KMS-11 (cell line): Measurements from ENCODE around the gene P2RY2.

Source experiments
- H2AFZ ChIP-seq: fragments of 200-600 bp; sonication (generic); 2 replicates; pipeline ENCODE4 v1.6.1; 2016; ENCODE audit warnings: antibody characterized with exemption, mixed run types, low read depth
- H3K27ac ChIP-seq: fragments of 200-600 bp; sonication (generic); 2 replicates; pipeline ENCODE4 v1.6.1; 2016; ENCODE audit warnings: mild to moderate bottlenecking, mixed run types
- H3K27me3 ChIP-seq: fragments of 200-600 bp; sonication (generic); 2 replicates; pipeline ENCODE4 v1.6.1; 2017; ENCODE audit warnings: mild to moderate bottlenecking, low read depth, mixed run types, moderate library complexity; ENCODE audit not compliant: insufficient read depth
- H3K36me3 ChIP-seq: fragments of 200-600 bp; sonication (generic); 2 replicates; pipeline ENCODE4 v1.6.1; 2017; ENCODE audit warnings: mild to moderate bottlenecking, mixed run types; ENCODE audit not compliant: insufficient read depth
- H3K4me1 ChIP-seq: fragments of 200-600 bp; sonication (generic); 2 replicates; pipeline ENCODE4 v1.6.1; 2016; ENCODE audit warnings: mild to moderate bottlenecking, low read depth, mixed run types; ENCODE audit not compliant: poor library complexity, severe bottlenecking
- H3K4me2 ChIP-seq: fragments of 200-600 bp; sonication (generic); 2 replicates; pipeline ENCODE4 v1.7.0; 2016; ENCODE audit warnings: mild to moderate bottlenecking, mixed run types
- H3K4me3 ChIP-seq: fragments of 200-600 bp; sonication (generic); IDR thresholded peaks from 2 replicates; pipeline ENCODE4 v1.6.1; 2017; ENCODE audit warnings: low read depth, low read length, mixed read lengths; ENCODE audit not compliant: insufficient read depth
- H3K79me2 ChIP-seq: fragments of 200-600 bp; sonication (generic); 2 replicates; pipeline ENCODE4 v1.6.1; 2016; ENCODE audit warnings: low read depth, mixed run types; ENCODE audit not compliant: insufficient read depth
- H3K9ac ChIP-seq: fragments of 200-600 bp; sonication (generic); 2 replicates; pipeline ENCODE4 v1.6.1; 2016; ENCODE audit warnings: mild to moderate bottlenecking, mixed run types
- H4K20me1 ChIP-seq: fragments of 200-600 bp; sonication (generic); 2 replicates; pipeline ENCODE4 v1.6.1; 2016; ENCODE audit warnings: mild to moderate bottlenecking, mixed run types; ENCODE audit not compliant: insufficient read depth
- TF ChIP-seq, protein P1 (sequence below): fragments of 200-600 bp; sonication (generic); conservative IDR thresholded peaks from 2 replicates; pipeline ENCODE4 v1.6.1; 2017; ENCODE audit warnings: low read depth, mild to moderate bottlenecking, antibody characterized with exemption, low read length, moderate library complexity, mixed read lengths

Gene P2RY2

DNA sequence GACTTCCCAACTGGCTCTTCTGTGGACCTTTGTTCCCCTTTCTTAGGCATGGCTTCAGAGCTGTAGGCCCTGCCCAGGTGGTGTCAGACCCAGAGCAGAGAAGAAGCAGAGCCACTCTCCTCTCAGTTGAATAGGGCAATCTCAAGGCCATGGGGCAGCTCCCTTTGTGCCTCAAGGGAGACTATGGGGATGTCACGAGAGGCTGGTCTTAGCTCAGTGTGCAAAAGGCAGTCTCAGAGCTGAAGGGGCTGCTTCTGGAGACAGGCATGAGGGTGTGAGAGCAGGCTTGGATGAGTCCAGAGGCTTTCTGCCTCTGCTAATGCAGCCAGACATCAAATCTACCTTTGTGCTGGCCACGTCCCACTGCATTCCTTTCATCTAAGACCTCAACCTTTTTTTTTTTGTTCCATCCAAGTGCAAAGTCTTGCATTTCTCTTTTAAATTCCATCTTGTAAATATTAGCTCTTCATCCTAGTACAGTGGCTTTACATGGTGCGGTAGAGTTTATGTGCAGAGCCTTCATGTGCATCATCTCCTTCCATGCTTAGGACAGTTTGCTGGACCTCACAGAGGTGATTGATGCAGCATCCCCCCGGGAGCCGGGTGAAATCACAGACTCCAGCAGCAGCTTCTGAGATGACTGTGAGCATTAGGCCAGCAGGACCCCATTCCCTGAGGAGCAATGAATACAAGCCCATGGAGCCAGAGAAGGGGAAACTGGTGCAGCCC is 41.8 kb upstream of the P2RY2 start:
- Histone ChIP-seq H3K4me3 (no peak overlapping the region), H3K27ac (no peak overlapping the region), H4K20me1 (no peaks in the 10 kb centered on the region), H3K79me2 (no peaks in the 10 kb centered on the region), H3K27me3 (no peaks in the 10 kb centered on the region), H2AFZ (no peak overlapping the region), H3K36me3 (no peaks in the 10 kb centered on the region), H3K4me2 (no peak overlapping the region), H3K4me1 (peaks cover 14% of the 10 kb centered on the region), H3K9ac (no peak overlapping the region)
- TF ChIP-seq, protein P1, sequence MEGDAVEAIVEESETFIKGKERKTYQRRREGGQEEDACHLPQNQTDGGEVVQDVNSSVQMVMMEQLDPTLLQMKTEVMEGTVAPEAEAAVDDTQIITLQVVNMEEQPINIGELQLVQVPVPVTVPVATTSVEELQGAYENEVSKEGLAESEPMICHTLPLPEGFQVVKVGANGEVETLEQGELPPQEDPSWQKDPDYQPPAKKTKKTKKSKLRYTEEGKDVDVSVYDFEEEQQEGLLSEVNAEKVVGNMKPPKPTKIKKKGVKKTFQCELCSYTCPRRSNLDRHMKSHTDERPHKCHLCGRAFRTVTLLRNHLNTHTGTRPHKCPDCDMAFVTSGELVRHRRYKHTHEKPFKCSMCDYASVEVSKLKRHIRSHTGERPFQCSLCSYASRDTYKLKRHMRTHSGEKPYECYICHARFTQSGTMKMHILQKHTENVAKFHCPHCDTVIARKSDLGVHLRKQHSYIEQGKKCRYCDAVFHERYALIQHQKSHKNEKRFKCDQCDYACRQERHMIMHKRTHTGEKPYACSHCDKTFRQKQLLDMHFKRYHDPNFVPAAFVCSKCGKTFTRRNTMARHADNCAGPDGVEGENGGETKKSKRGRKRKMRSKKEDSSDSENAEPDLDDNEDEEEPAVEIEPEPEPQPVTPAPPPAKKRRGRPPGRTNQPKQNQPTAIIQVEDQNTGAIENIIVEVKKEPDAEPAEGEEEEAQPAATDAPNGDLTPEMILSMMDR: no peak

DNA sequence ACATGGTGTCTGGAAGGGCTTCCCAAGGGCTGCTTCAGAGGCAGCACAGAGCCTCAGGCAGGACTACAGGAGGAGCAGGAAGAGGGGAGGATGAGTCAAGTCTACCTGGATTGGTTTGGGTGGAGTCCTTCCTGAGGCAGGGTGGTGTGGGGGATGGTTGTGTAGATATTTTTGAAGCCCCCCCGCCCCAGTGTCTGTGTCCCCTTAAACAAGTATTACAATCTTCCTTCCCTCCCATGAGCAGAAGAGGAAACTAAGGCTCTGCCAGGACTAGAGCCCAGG is 41.3 kb upstream of the P2RY2 start:
- H3K4me2 ChIP-seq: no peak overlapping the region
- H3K27me3 ChIP-seq: no peaks in the 10 kb centered on the region
- no peak overlapping the region for H3K27ac ChIP-seq

DNA sequence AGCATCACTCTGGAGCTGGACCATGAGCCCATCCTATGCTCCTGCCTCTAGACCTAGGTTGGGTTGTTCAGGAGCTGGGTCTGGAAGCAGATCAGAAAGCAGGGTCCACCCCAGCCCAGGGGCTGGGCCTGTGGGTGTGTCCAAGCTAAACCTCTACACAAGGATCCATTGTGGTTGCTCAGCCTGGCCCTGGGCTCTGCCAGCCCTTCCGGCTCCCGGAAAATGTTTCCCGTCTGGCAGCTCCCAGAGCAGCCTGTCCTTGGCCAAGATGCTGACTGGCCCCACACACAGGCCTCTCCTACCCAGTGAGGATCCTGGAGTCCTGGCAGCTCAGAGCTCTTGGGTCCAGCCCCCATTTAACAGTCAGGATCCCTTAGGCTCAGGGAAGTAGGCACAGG is 40.7 kb upstream of the P2RY2 start:
- Histone ChIP-seq H3K79me2 (no peaks in the 10 kb centered on the region), H3K4me1 (peaks cover 14% of the 10 kb centered on the region), H3K4me2 (no peak overlapping the region), H3K36me3 (no peaks in the 10 kb centered on the region), H4K20me1 (no peaks in the 10 kb centered on the region), H3K9ac (no peak overlapping the region), H3K27ac (no peak overlapping the region), H3K4me3 (no peak overlapping the region), H3K27me3 (no peaks in the 10 kb centered on the region), H2AFZ (no peak overlapping the region)
- TF ChIP-seq, protein P1: no peak

More for the DNA sequence above, 41.3 kb upstream of the P2RY2 start:
- Histone ChIP-seq H3K36me3 (no peaks in the 10 kb centered on the region), H4K20me1 (no peaks in the 10 kb centered on the region), H3K79me2 (no peaks in the 10 kb centered on the region), H3K4me1 (peaks cover 14% of the 10 kb centered on the region), H3K4me3 (no peak overlapping the region), H2AFZ (no peak overlapping the region), H3K9ac (no peak overlapping the region)
- TF ChIP-seq, protein P1: no peak

DNA sequence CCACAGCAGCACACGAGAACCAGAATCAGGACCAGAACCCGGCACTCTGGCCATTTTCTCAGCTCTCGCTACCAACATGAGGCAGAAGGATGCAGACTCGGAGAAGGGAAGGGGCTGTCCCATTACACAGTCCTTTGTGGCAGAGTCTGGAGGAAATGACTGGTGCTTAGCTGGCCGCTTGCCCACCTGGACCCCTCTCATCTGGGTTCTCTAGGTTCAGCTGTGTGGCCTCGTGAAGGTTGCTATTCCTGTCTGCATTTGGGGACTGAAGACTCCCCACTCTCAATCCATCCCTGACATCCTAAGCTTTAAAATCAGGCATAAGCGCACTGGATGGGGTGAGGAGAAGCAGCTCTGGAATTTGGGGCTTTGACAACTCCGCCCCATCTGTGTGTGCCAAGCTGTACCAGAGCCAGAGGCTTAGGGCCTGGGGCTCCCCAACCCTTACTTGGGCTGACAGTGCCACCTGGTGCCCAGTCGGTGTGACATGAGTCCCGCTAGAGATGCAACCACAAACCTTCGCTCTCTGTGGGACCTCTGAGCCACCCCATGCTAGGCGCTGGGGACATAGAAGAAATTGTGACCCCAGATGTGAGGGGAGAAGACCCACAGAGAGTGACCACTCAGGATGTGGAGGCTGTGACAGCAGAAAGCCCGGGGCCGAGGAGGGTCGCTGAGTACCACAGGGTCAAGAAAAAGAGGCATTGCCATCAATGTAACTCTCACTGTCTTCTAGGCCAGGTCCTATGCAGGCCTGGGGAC is 40.1 kb upstream of the P2RY2 start:
- no peak overlapping the region for H3K4me3 ChIP-seq
- no peaks in the 10 kb centered on the region for H3K79me2 ChIP-seq
- H3K27ac ChIP-seq: no peak overlapping the region
- no peak overlapping the region for H3K9ac ChIP-seq
- TF ChIP-seq, protein P1: peak; percentile 91
- no peak overlapping the region for H2AFZ ChIP-seq
- H3K27me3 ChIP-seq: no peaks in the 10 kb centered on the region
- H3K4me1 ChIP-seq: peaks cover 14% of the 10 kb centered on the region
- no peak overlapping the region; the same call in 1 of the 2 replicates for H3K4me2 ChIP-seq
- no peaks in the 10 kb centered on the region for H3K36me3 ChIP-seq
- H4K20me1 ChIP-seq: no peaks in the 10 kb centered on the region
